ENCODE measurements around the gene USP24.

USP24 gene

GRCh38 chr1:55127827-55128343 is 87.3 kb downstream of the USP24 start:
- no peaks in the 10 kb centered on the region for H3K4me1 ChIP-seq (ENCODE audit: low read length)

GRCh38 chr1:55124470-55124869 is 90.7 kb downstream of the USP24 start:
- H4K20me1 ChIP-seq (ENCODE audit: insufficient read depth, low read length): no peaks in the 10 kb centered on the region
- H3K79me2 ChIP-seq (ENCODE audit: low read length): no peaks in the 10 kb centered on the region
- H3K4me2 ChIP-seq (ENCODE audit: low read length): no peak overlapping the region
- H3K4me1 ChIP-seq (ENCODE audit: low read length): no peaks in the 10 kb centered on the region
- H3K27ac ChIP-seq (ENCODE audit: low read length): no peak overlapping the region
- H2AFZ ChIP-seq (ENCODE audit: low read depth, low read length): no peak overlapping the region
- H3K36me3 ChIP-seq (replicated peaks; ENCODE audit: low read depth, low read length): peaks cover 29% of the 10 kb centered on the region
- no peak overlapping the region for H3K4me3 ChIP-seq (ENCODE audit: low read length)
- no peaks in the 10 kb centered on the region for H3K9me3 ChIP-seq (ENCODE audit: insufficient read depth, low read length)
- H3K9ac ChIP-seq (ENCODE audit: low read length): no peak overlapping the region
- no peak for TF ChIP-seq EZH2phosphoT487 (IDR thresholded peaks at IDR 0.05; ENCODE audit: low read depth)
- TF ChIP-seq CTCF (IDR thresholded peaks at IDR 0.05; ENCODE audit: low read depth, low read length): no peak
- no peaks in the 10 kb centered on the region for H3K27me3 ChIP-seq (ENCODE audit: low read depth, low read length)

More at GRCh38 chr1:55127827-55128343, 87.3 kb downstream of the USP24 start:
- Histone ChIP-seq H3K4me2 (ENCODE audit: low read length) (no peak overlapping the region), H3K27ac (ENCODE audit: low read length) (no peak overlapping the region), H3K9ac (ENCODE audit: low read length) (no peak overlapping the region), H3K9me3 (ENCODE audit: insufficient read depth, low read length) (no peaks in the 10 kb centered on the region), H3K36me3 (replicated peaks; ENCODE audit: low read depth, low read length) (peaks cover 26% of the 10 kb centered on the region), H2AFZ (ENCODE audit: low read depth, low read length) (no peak overlapping the region), H3K4me3 (ENCODE audit: low read length) (no peak overlapping the region), H3K79me2 (ENCODE audit: low read length) (no peaks in the 10 kb centered on the region), H4K20me1 (ENCODE audit: insufficient read depth, low read length) (no peaks in the 10 kb centered on the region), H3K27me3 (ENCODE audit: low read depth, low read length) (no peaks in the 10 kb centered on the region)
- TF ChIP-seq CTCF (IDR thresholded peaks at IDR 0.05; ENCODE audit: low read depth, low read length) (no peak), EZH2phosphoT487 (IDR thresholded peaks at IDR 0.05; ENCODE audit: low read depth) (no peak)

- Histone ChIP-seq H3K4me3 (ENCODE audit: low read length) (no peak overlapping the region), H4K20me1 (ENCODE audit: insufficient read depth, low read length) (no peaks in the 10 kb centered on the region), H3K36me3 (replicated peaks; ENCODE audit: low read depth, low read length) (peaks cover 41% of the 10 kb centered on the region), H3K4me2 (ENCODE audit: low read length) (no peak overlapping the region), H3K27me3 (ENCODE audit: low read depth, low read length) (no peaks in the 10 kb centered on the region), H3K9me3 (ENCODE audit: insufficient read depth, low read length) (no peaks in the 10 kb centered on the region), H3K79me2 (ENCODE audit: low read length) (no peaks in the 10 kb centered on the region), H3K4me1 (ENCODE audit: low read length) (no peaks in the 10 kb centered on the region), H3K27ac (ENCODE audit: low read length) (no peak overlapping the region), H2AFZ (ENCODE audit: low read depth, low read length) (no peak overlapping the region), H3K9ac (ENCODE audit: low read length) (no peak overlapping the region)
- TF ChIP-seq CTCF (IDR thresholded peaks at IDR 0.05; ENCODE audit: low read depth, low read length): no peak
- no peak for TF ChIP-seq EZH2phosphoT487 (IDR thresholded peaks at IDR 0.05; ENCODE audit: low read depth)
These were observed 94.6 kb downstream of the USP24 start for GRCh38 chr1:55120538-55120937.

- Histone ChIP-seq H3K27ac (ENCODE audit: low read length) (no peak overlapping the region), H3K4me3 (ENCODE audit: low read length) (no peak overlapping the region), H3K27me3 (ENCODE audit: low read depth, low read length) (no peaks in the 10 kb centered on the region), H3K4me2 (ENCODE audit: low read length) (no peak overlapping the region), H2AFZ (ENCODE audit: low read depth, low read length) (no peak overlapping the region), H3K4me1 (ENCODE audit: low read length) (no peaks in the 10 kb centered on the region), H3K9ac (ENCODE audit: low read length) (no peak overlapping the region), H3K36me3 (replicated peaks; ENCODE audit: low read depth, low read length) (peaks cover 34% of the 10 kb centered on the region), H4K20me1 (ENCODE audit: insufficient read depth, low read length) (no peaks in the 10 kb centered on the region), H3K79me2 (ENCODE audit: low read length) (no peaks in the 10 kb centered on the region), H3K9me3 (ENCODE audit: insufficient read depth, low read length) (no peaks in the 10 kb centered on the region)
- no peak for TF ChIP-seq EZH2phosphoT487 (IDR thresholded peaks at IDR 0.05; ENCODE audit: low read depth)
- TF ChIP-seq CTCF (IDR thresholded peaks at IDR 0.05; ENCODE audit: low read depth, low read length): no peak
These were observed 96.4 kb downstream of the USP24 start for GRCh38 chr1:55118651-55119329.
